HG02623 (cell line): ENCODE data around the gene PRRT1B.

Source experiments
- ATAC-seq: cut with Tn5 transposase; IDR thresholded peaks from one replicate; pipeline ENCODE4 v1.9.1; 2021; ENCODE audit warnings: moderate library complexity; ENCODE audit not compliant: unreplicated experiment

Gene PRRT1B

DNA sequence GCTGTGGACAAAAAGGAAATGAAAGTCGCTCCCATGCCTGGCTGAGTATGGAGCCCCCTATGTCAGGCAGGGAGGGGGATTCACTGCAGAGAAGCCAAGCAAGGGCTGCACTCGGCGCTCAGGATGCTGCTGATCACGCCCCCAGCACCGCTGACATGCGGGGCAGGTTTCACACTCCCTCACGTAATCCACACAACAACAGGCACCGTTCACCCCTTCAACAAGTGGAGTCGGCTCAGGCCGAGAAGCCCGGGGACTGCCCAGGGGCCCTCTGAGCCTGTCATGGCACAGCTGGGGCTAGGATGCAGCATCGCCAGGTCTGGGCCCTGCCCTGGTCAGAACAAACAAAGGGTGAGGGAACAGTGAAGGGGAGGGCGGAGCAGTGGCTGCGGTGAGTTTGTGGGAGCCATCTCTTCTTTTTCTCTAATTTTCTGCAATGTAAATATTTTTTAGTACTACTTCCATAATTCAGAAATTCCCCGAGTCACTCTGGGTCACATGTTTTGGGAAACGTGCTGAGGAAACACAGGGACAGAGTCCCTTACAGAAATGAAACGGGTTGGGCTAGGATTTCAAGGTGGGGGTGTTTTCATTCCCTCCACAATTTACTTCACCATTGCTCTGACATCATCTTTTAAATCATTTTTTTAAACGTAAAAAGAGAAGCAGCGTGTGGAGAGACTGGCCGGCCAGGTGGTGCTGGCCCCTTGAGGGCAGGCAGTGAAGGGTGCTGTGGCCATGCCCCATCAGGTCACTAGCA, 49.8 kb downstream of the PRRT1B start:
- ATAC-seq, result no peak

DNA sequence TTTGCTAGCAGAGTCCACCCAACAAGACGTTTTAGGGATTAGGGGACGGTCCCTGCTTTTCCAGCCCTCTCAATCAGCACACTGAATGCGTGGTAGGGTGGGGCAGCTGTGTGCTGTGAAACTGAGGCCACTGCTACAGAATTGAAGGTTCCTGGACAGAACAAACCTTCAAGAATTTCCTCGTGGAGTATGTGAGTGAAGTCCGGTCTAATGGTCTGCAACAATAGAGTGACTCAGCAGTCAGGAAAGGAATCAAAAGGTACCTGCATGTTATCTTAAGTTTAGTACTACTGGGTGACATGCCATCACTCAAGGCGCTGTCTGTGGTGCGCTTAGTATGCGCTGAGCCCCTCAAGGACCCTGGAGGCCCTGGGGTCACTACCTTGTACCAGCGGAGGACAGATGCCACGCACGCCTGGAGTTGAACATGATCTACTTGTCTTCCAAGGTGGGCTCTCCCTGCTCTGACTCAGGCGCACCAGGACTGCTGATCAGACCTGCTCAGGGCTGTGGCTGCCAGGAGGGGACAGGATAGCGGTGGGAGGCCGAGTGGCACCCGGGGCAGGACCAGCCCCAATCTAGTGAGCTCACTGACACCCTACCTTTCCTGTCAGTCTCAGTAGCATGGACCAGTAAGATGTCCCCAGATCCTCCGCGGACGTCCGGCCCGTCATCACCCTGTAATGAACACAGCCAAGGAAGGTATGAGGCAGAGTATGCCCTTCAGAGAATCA, 50.5 kb downstream of the PRRT1B start:
- no peak for ATAC-seq

- no peak for ATAC-seq
Observed at GRCh38 chr9:131596430-131596743, 51.1 kb downstream of the PRRT1B start.

GRCh38 chr9:131597246-131597645, 51.9 kb downstream of the PRRT1B start:
- no peak for ATAC-seq

GRCh38 chr9:131598121-131598520, 52.8 kb downstream of the PRRT1B start:
- ATAC-seq, result no peak

GRCh38 chr9:131601683-131602181, 56.4 kb downstream of the PRRT1B start:
- no peak for ATAC-seq

GRCh38 chr9:131603199-131603598, 57.9 kb downstream of the PRRT1B start:
- ATAC-seq, result no peak

GRCh38 chr9:131603711-131604439, 58.6 kb downstream of the PRRT1B start:
- no peak for ATAC-seq

DNA sequence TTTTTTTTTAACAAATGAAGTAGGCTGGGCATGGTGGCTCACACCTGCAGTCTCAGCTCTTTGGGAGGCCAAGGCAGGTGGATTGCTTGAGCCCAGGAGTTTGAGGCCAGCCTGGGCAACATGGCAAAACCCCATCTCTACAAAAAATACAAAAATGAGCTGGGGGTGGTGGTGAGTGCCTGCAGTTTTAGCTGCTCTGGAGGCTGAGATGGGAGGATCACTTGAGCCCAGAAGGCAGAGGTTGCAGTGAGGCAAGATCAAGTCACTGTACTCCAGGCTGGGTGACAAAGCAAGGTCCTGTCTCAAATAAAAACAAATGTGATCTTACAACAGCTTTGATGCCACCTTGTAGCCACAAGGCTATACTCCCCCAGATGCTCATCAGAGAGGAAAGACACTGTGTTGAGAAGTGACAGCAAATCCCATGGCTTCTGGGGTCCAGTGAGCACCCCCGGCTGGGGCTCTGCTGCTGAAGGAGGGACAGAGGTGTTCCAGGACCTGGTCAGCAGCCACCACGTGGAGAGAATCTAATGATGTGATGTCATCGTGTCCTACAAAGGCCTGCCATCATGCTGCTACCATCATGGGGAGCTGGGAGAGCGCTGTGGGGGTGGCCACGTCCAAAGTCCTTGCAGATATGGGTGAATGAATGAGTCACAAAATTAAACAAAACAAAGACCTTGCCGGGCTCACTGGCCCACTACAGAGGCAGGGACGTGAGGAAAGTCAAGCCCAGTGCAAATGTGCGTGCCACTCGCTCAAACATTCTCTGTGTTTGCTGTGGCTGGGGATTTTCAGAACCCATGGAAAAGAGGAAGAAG, 60.7 kb downstream of the PRRT1B start:
- no peak for ATAC-seq

- ATAC-seq, result no peak
Observed at GRCh38 chr9:131606896-131607567, 61.7 kb downstream of the PRRT1B start.

DNA sequence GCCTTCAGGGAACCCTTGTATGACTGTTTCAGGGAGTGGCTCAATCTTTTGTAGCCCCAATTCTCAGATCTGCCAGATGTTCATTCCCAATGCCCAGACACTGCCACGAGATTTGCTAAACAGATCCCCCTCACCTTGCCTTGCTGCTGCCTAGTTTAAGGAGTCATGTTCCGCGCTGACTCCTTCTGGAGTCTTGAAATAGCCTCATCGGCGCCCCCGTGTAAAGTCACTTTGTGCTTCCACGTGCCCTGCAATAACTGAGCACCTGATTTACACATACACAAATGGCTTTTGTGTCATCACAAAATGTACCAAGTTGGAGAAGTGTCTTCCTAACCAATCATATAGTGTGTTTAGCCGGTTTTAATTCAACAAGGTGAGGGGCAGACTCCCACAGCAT, 62.3 kb downstream of the PRRT1B start:
- ATAC-seq, result no peak

- no peak for ATAC-seq
Observed at GRCh38 chr9:131608493-131609037, 63.2 kb downstream of the PRRT1B start.
